SK-N-SH treated with all-trans-retinoic acid at 6 μM for 48 hours (cell line): Measurements from ENCODE around the gene KLHL5.

Experiments
- ATAC-seq: fragments of 200-7000 bp; cut with Tn5 transposase; 3 replicates; pipeline ENCODE4 v1.9.1; 2020; ENCODE audit warnings: mild to moderate bottlenecking, moderate library complexity
- ARNTL ChIP-seq: fragments of 450-650 bp; formaldehyde crosslinking; IDR thresholded peaks from 2 replicates; pipeline ENCODE4 v1.5.0; 2020; ENCODE audit warnings: low read depth, mild to moderate bottlenecking, moderate library complexity, borderline replicate concordance
- BACH2 ChIP-seq: fragments of 250-450 bp; sonication (Bioruptor Pico); IDR thresholded peaks from 2 replicates; pipeline ENCODE4 v1.9.0; 2021; ENCODE audit warnings: mild to moderate bottlenecking, borderline replicate concordance
- CREB5 ChIP-seq: fragments of 250-450 bp; sonication (Bioruptor Pico); IDR thresholded peaks from 2 replicates; pipeline ENCODE4 v1.5.1; 2020; ENCODE audit warnings: low read depth, mild to moderate bottlenecking, moderate library complexity
- CSDC2 ChIP-seq: fragments of 250-450 bp; sonication (Bioruptor Pico); IDR thresholded peaks from 2 replicates; pipeline ENCODE4 v1.5.0; 2020; ENCODE audit warnings: mild to moderate bottlenecking, moderate library complexity
- ESRRG ChIP-seq: fragments of 250-450 bp; sonication (Bioruptor Pico); IDR thresholded peaks from 2 replicates; pipeline ENCODE4 v1.6.1; 2021; ENCODE audit warnings: mild to moderate bottlenecking
- ISL1 ChIP-seq: fragments of 250-450 bp; sonication (Bioruptor Pico); IDR thresholded peaks from 2 replicates; pipeline ENCODE4 v2.1.2; 2022; ENCODE audit warnings: mild to moderate bottlenecking, moderate library complexity
- PATZ1 ChIP-seq: fragments of 250-450 bp; sonication (Bioruptor Pico); IDR thresholded peaks from 2 replicates; pipeline ENCODE4 v1.8.0; 2020; ENCODE audit warnings: mild to moderate bottlenecking, moderate library complexity, borderline replicate concordance
- POU6F1 ChIP-seq: fragments of 250-450 bp; sonication (Bioruptor Pico); IDR thresholded peaks from 2 replicates; pipeline ENCODE4 v1.8.0; 2021; ENCODE audit warnings: low read depth, mild to moderate bottlenecking, moderate library complexity, borderline replicate concordance
- PPARA ChIP-seq: fragments of 250-450 bp; sonication (Bioruptor Pico); IDR thresholded peaks from 2 replicates; pipeline ENCODE4 v1.5.0; 2020; ENCODE audit warnings: mild to moderate bottlenecking, borderline replicate concordance
- RARB ChIP-seq: fragments of 250-450 bp; sonication (Bioruptor Pico); IDR thresholded peaks from 2 replicates; pipeline ENCODE4 v1.8.0; 2021; ENCODE audit warnings: mild to moderate bottlenecking, moderate library complexity
- SNAI2 ChIP-seq: fragments of 250-450 bp; sonication (Bioruptor Pico); IDR thresholded peaks from 2 replicates; pipeline ENCODE4 v1.5.0; 2020; ENCODE audit warnings: mild to moderate bottlenecking, moderate library complexity
- TCF4 ChIP-seq: fragments of 250-450 bp; sonication (Bioruptor Pico); IDR thresholded peaks from 2 replicates; pipeline ENCODE4 v1.8.0; 2021; ENCODE audit warnings: mild to moderate bottlenecking, moderate library complexity, borderline replicate concordance
- TOX ChIP-seq: fragments of 250-450 bp; sonication (Bioruptor Pico); IDR thresholded peaks from 2 replicates; pipeline ENCODE4 v1.8.0; 2021; ENCODE audit warnings: mild to moderate bottlenecking, moderate library complexity, borderline replicate concordance
- TSHZ2 ChIP-seq: fragments of 250-450 bp; sonication (Bioruptor Pico); IDR thresholded peaks from 2 replicates; pipeline ENCODE4 v1.5.0; 2020; ENCODE audit warnings: mild to moderate bottlenecking, moderate library complexity
- ZC3H10 ChIP-seq: fragments of 250-450 bp; sonication (Bioruptor Pico); IDR thresholded peaks from 2 replicates; pipeline ENCODE4 v1.5.1; 2021; ENCODE audit warnings: mild to moderate bottlenecking, moderate library complexity
- ZFP3 ChIP-seq: fragments of 250-450 bp; sonication (Bioruptor Pico); IDR thresholded peaks from 2 replicates; pipeline ENCODE4 v1.5.0; 2020; ENCODE audit warnings: mild to moderate bottlenecking, moderate library complexity
- ZFP30 ChIP-seq: fragments of 450-650 bp; formaldehyde crosslinking; IDR thresholded peaks from 2 replicates; pipeline ENCODE4 v1.5.0; 2022; ENCODE audit warnings: mild to moderate bottlenecking, moderate library complexity
- ZNF565 ChIP-seq: fragments of 450-650 bp; formaldehyde crosslinking; conservative IDR thresholded peaks from 2 replicates; pipeline ENCODE4 v1.5.0; 2020; ENCODE audit warnings: low read depth, mild to moderate bottlenecking, moderate library complexity
- ZNF70 ChIP-seq: fragments of 450-650 bp; formaldehyde crosslinking; IDR thresholded peaks from 2 replicates; pipeline ENCODE4 v1.5.0; 2020; ENCODE audit warnings: mild to moderate bottlenecking, moderate library complexity
- ZNF8 ChIP-seq: fragments of 450-650 bp; formaldehyde crosslinking; IDR thresholded peaks from 2 replicates; pipeline ENCODE4 v1.5.0; 2020; ENCODE audit warnings: mild to moderate bottlenecking, moderate library complexity
- TF ChIP-seq, protein P1 (sequence below): fragments of 250-450 bp; sonication (Bioruptor Pico); IDR thresholded peaks from 2 replicates; pipeline ENCODE4 v1.5.1; 2021; ENCODE audit warnings: mild to moderate bottlenecking, moderate library complexity

The KLHL5 gene

GRCh38 chr4:39050590-39050989 lies 11.4 kb upstream of the KLHL5 start:
- TF ChIP-seq TOX (CRISPR knock-in tag) (no peak), TSHZ2 (CRISPR knock-in tag) (no peak), CREB5 (CRISPR knock-in tag) (no peak), ISL1 (CRISPR knock-in tag) (no peak), ARNTL (no peak), ESRRG (CRISPR knock-in tag) (no peak), ZNF565 (CRISPR knock-in tag) (no peak), ZFP30 (no peak), SNAI2 (CRISPR knock-in tag) (no peak)
- TF ChIP-seq, all 23 proteins: peak for 0
- ATAC-seq = no peak

DNA sequence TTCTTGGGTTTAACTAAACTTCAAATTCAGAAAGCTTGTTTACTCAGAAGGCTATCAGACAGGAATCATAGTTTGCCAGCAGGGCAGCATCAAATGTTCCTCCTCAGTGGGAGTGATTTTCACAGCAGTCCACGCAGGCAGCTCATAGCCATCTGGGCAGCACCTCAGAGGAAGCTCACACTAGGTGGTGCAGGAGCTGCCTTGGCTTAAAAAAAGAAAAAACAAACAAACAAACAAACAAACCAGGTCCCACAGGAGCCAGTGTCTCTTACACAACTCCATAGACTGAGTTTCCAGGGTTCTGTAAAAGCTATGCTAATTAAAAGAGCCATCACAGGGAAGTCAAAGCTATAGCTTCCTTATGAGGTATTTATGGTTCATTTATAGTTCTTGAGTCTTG lies 10.5 kb upstream of the KLHL5 start:
- no peak for ATAC-seq
- TF ChIP-seq CSDC2 (CRISPR knock-in tag) (no peak), ZNF8 (CRISPR knock-in tag) (no peak), ARNTL (no peak), SNAI2 (CRISPR knock-in tag) (no peak), ISL1 (CRISPR knock-in tag) (no peak), BACH2 (no peak), ZFP30 (no peak), ZC3H10 (CRISPR knock-in tag) (no peak), PATZ1 (CRISPR knock-in tag) (no peak), RARB (CRISPR knock-in tag) (no peak), POU6F1 (CRISPR knock-in tag) (no peak)

DNA sequence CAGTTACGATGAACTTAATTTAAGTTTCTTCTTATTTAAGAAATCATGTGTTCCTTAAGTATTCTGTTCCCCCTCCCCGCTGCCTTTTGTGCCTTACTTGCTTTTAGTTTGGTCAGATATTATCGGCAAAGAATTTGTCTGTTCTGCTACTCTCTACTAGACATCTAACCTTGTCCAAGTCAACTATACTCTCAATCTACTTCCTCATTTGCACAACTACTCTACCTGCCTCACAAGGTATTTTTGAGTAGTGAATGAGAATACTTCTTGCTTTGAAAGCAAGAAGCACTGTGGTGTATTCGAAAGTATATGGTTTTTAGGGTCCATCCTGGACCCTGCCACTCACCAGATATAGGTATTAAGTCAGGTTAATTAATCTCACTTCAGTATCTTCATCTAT lies 8.0 kb upstream of the KLHL5 start:
- ATAC-seq = no peak
- TF ChIP-seq POU6F1 (CRISPR knock-in tag) (no peak), SNAI2 (CRISPR knock-in tag) (no peak), ZNF8 (CRISPR knock-in tag) (no peak), ISL1 (CRISPR knock-in tag) (no peak), BACH2 (no peak), ZNF565 (CRISPR knock-in tag) (no peak), TOX (CRISPR knock-in tag) (no peak), ZNF70 (no peak), CSDC2 (CRISPR knock-in tag) (no peak), ARNTL (no peak), PPARA (CRISPR knock-in tag) (no peak), RARB (CRISPR knock-in tag) (no peak), TCF4 (CRISPR knock-in tag) (no peak), TSHZ2 (CRISPR knock-in tag) (no peak), ZC3H10 (CRISPR knock-in tag) (no peak), ZFP30 (no peak), ZFP3 (CRISPR knock-in tag) (no peak)
- TF ChIP-seq, protein P1, sequence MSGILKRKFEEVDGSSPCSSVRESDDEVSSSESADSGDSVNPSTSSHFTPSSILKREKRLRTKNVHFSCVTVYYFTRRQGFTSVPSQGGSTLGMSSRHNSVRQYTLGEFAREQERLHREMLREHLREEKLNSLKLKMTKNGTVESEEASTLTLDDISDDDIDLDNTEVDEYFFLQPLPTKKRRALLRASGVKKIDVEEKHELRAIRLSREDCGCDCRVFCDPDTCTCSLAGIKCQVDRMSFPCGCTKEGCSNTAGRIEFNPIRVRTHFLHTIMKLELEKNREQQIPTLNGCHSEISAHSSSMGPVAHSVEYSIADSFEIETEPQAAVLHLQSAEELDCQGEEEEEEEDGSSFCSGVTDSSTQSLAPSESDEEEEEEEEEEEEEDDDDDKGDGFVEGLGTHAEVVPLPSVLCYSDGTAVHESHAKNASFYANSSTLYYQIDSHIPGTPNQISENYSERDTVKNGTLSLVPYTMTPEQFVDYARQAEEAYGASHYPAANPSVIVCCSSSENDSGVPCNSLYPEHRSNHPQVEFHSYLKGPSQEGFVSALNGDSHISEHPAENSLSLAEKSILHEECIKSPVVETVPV (CRISPR knock-in tag) = no peak
